HEK293 (cell line): Measurements from ENCODE around the gene C1orf35.

Source experiments
- CTCF ChIA-PET: fragments of 350-600 bp; formaldehyde crosslinking; extraction: SDS; loops from one replicate; lab custom pipeline; 2021; ENCODE audit warnings: antibody characterized with exemption; lab: Yijun Ruan, JAX
- POLR2A ChIA-PET: fragments of 300-600 bp; formaldehyde crosslinking; extraction: SDS; loops from one replicate; lab custom pipeline; 2020; ENCODE audit warnings: antibody characterized with exemption, inconsistent platforms; lab: Yijun Ruan, JAX
- H3K27ac ChIP-seq: fragments of 200-500 bp; sonication (Bioruptor generic); 2 replicates; pipeline ENCODE4 v1.5.1; 2014; ENCODE audit warnings: low read depth, low read length, control low read depth, inconsistent platforms; ENCODE audit errors: extremely low read depth
- H3K36me3 ChIP-seq, 2 experiments: fragments of 200-500 bp in 1 of 2; sonication (Bioruptor generic) in 1 of 2; 1 replicate in 1 of 2; 2 replicates in 1 of 2; pipeline ENCODE4 v1.5.1; 2014 to 2017; ENCODE audit warnings: inconsistent platforms in 2 of 2, low read length in 2 of 2; ENCODE audit not compliant: control insufficient read depth in 2 of 2, insufficient read depth in 1 of 2
- H3K4me1 ChIP-seq: fragments of 200-500 bp; sonication (Bioruptor generic); 2 replicates; pipeline ENCODE4 v1.5.1; 2014; ENCODE audit warnings: mild to moderate bottlenecking, low read length, inconsistent platforms; ENCODE audit not compliant: control insufficient read depth, insufficient read depth
- H3K4me3 ChIP-seq: 2 replicates; pipeline ENCODE4 v1.5.1; 2011; ENCODE audit warnings: low read depth, mild to moderate bottlenecking, control low read depth, low read length, moderate library complexity
- H3K9me3 ChIP-seq: fragments of 200-500 bp; sonication (Bioruptor generic); 2 replicates; pipeline ENCODE4 v1.5.1; 2014; ENCODE audit warnings: low read depth, low read length, inconsistent platforms; ENCODE audit not compliant: control insufficient read depth, insufficient read depth
- GFI1B ChIP-seq: fragments of 450-650 bp; formaldehyde crosslinking; IDR thresholded peaks from 2 replicates; pipeline ENCODE4 v1.5.1; 2016; ENCODE audit warnings: missing biosample characterization, missing genetic modification characterization
- GLIS2 ChIP-seq: fragments of 450-650 bp; formaldehyde crosslinking; IDR thresholded peaks from 2 replicates; pipeline ENCODE4 v1.5.1; 2016; ENCODE audit warnings: missing biosample characterization, missing genetic modification characterization
- KLF9 ChIP-seq: fragments of 450-650 bp; formaldehyde crosslinking; IDR thresholded peaks from 2 replicates; pipeline ENCODE4 v1.5.1; 2016; ENCODE audit warnings: missing biosample characterization, missing genetic modification characterization, low read depth
- YY1 ChIP-seq: fragments of 450-650 bp; formaldehyde crosslinking; IDR thresholded peaks from 2 replicates; pipeline ENCODE4 v1.5.1; 2018; ENCODE audit warnings: missing biosample characterization, missing genetic modification characterization
- ZFP69B ChIP-seq: fragments of 450-650 bp; formaldehyde crosslinking; IDR thresholded peaks from 2 replicates; pipeline ENCODE4 v1.5.1; 2016; ENCODE audit warnings: missing biosample characterization, missing genetic modification characterization
- ZNF19 ChIP-seq: fragments of 450-650 bp; formaldehyde crosslinking; IDR thresholded peaks from 2 replicates; pipeline ENCODE4; 2016; ENCODE audit warnings: missing biosample characterization, missing genetic modification characterization, low read depth
- ZNF23 ChIP-seq: fragments of 450-650 bp; formaldehyde crosslinking; IDR thresholded peaks from 2 replicates; pipeline ENCODE4 v1.5.1; 2016; ENCODE audit warnings: missing biosample characterization, missing genetic modification characterization, borderline replicate concordance
- ZNF239 ChIP-seq: fragments of 450-650 bp; formaldehyde crosslinking; IDR thresholded peaks from 2 replicates; pipeline ENCODE4 v1.5.1; 2016; ENCODE audit warnings: missing biosample characterization, missing genetic modification characterization
- ZNF341 ChIP-seq: fragments of 450-650 bp; formaldehyde crosslinking; IDR thresholded peaks from 2 replicates; pipeline ENCODE4; 2016; ENCODE audit warnings: low read depth, missing biosample characterization, missing genetic modification characterization
- ZNF626 ChIP-seq: fragments of 450-650 bp; sonication (Bioruptor Pico); formaldehyde crosslinking; IDR thresholded peaks from 2 replicates; pipeline ENCODE4 v1.5.1; 2018; ENCODE audit warnings: missing biosample characterization, missing genetic modification characterization, inconsistent platforms
- ZNF768 ChIP-seq: fragments of 450-650 bp; formaldehyde crosslinking; IDR thresholded peaks from 2 replicates; pipeline ENCODE4 v1.5.1; 2018; ENCODE audit warnings: missing biosample characterization, mild to moderate bottlenecking, missing genetic modification characterization
- ZNF785 ChIP-seq: fragments of 450-650 bp; formaldehyde crosslinking; IDR thresholded peaks from 2 replicates; pipeline ENCODE4 v1.5.1; 2016; ENCODE audit warnings: missing biosample characterization, missing genetic modification characterization
- TF ChIP-seq, protein P1 (sequence below): fragments of 450-650 bp; formaldehyde crosslinking; IDR thresholded peaks from 2 replicates; pipeline ENCODE4 v1.5.1; 2016; ENCODE audit warnings: missing biosample characterization, missing genetic modification characterization
- TF ChIP-seq, protein P2 (sequence below): fragments of 450-650 bp; formaldehyde crosslinking; IDR thresholded peaks from 2 replicates; pipeline ENCODE4 v1.5.1; 2016; ENCODE audit warnings: missing biosample characterization, missing genetic modification characterization
- TF ChIP-seq, protein P3 (sequence below): fragments of 450-650 bp; formaldehyde crosslinking; IDR thresholded peaks from 2 replicates; pipeline ENCODE4 v1.5.1; 2016; ENCODE audit warnings: missing biosample characterization, missing genetic modification characterization
- TF ChIP-seq, protein P4 (sequence below): fragments of 450-650 bp; formaldehyde crosslinking; IDR thresholded peaks from 2 replicates; pipeline ENCODE4 v1.5.1; 2017; ENCODE audit warnings: missing biosample characterization, missing genetic modification characterization
- TF ChIP-seq, protein P5 (sequence below): fragments of 450-650 bp; formaldehyde crosslinking; IDR thresholded peaks from 2 replicates; pipeline ENCODE4; 2016; ENCODE audit warnings: missing biosample characterization, missing genetic modification characterization

C1orf35 gene

DNA sequence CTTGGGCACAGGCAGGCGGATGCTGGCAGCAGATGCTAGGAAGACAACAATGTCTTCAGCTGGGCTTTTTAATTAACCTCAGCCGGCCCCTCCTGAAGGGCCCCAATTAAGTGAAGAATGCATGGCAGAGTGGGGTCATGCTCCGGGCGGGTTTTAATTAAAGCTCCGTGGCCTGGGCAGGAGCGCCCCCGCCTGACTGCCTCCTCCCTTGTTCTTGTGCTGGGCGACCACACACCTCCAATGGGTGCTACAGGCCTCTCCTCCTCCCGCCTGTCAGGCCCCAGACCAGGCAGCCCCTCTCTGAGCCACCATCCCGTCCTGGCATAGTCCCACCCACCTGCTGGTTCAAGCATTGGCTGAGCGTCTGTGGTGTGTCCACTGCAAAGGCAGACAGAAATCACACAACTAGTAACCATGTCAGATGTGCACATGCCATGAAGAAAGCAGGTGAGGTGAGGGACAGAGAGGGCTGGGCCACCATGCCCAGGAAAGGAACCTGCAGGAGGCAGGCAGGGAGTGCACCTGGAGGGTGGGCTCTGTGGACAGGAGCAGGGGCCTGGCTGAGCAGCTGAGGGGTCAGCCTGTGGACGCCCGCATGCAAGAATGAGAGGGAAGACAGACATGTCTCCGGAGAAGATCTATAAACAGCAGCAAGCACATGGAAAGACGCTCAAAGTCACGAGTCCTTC is 29.1 kb downstream of the C1orf35 start:
- Histone ChIP-seq H3K4me1 (no peaks in the 10 kb centered on the region), H3K27ac (no peak overlapping the region), H3K9me3 (no peaks in the 10 kb centered on the region)
- ChIA-PET CTCF (interaction anchor here (0.6 to 2.4 kb wide), 3 partner anchors 70 to 338 kb away, joined by 3 to 27 read pairs (median 16); no protein-coding TSS in a partner anchor), POLR2A (interaction anchor here (0.8 to 1.0 kb wide), 2 partner anchors 8 to 11 kb away, joined by 3 to 4 read pairs; partner anchors contain the start of gene ARF1)
- TF ChIP-seq, protein P1, sequence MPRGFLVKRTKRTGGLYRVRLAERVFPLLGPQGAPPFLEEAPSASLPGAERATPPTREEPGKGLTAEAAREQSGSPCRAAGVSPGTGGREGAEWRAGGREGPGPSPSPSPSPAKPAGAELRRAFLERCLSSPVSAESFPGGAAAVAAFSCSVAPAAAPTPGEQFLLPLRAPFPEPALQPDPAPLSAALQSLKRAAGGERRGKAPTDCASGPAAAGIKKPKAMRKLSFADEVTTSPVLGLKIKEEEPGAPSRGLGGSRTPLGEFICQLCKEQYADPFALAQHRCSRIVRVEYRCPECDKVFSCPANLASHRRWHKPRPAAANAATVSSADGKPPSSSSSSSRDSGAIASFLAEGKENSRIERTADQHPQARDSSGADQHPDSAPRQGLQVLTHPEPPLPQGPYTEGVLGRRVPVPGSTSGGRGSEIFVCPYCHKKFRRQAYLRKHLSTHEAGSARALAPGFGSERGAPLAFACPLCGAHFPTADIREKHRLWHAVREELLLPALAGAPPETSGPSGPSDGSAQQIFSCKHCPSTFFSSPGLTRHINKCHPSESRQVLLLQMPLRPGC (tag by site-specific recombination) = no peak
- no peak for TF ChIP-seq ZNF19 (tag by site-specific recombination)
- TF ChIP-seq, protein P2, sequence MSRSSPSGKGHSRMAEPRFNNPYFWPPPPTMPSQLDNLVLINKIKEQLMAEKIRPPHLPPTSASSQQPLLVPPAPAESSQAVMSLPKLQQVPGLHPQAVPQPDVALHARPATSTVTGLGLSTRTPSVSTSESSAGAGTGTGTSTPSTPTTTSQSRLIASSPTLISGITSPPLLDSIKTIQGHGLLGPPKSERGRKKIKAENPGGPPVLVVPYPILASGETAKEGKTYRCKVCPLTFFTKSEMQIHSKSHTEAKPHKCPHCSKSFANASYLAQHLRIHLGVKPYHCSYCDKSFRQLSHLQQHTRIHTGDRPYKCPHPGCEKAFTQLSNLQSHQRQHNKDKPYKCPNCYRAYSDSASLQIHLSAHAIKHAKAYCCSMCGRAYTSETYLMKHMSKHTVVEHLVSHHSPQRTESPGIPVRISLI (tag by site-specific recombination) = no peak
- no peak for TF ChIP-seq YY1
- TF ChIP-seq ZNF785 (tag by site-specific recombination) = no peak
- no peak for TF ChIP-seq GFI1B (tag by site-specific recombination)
- TF ChIP-seq, protein P3, sequence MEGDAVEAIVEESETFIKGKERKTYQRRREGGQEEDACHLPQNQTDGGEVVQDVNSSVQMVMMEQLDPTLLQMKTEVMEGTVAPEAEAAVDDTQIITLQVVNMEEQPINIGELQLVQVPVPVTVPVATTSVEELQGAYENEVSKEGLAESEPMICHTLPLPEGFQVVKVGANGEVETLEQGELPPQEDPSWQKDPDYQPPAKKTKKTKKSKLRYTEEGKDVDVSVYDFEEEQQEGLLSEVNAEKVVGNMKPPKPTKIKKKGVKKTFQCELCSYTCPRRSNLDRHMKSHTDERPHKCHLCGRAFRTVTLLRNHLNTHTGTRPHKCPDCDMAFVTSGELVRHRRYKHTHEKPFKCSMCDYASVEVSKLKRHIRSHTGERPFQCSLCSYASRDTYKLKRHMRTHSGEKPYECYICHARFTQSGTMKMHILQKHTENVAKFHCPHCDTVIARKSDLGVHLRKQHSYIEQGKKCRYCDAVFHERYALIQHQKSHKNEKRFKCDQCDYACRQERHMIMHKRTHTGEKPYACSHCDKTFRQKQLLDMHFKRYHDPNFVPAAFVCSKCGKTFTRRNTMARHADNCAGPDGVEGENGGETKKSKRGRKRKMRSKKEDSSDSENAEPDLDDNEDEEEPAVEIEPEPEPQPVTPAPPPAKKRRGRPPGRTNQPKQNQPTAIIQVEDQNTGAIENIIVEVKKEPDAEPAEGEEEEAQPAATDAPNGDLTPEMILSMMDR (tag by site-specific recombination) = peak; percentile 37
- TF ChIP-seq ZNF239 = no peak
- TF ChIP-seq, protein P4, sequence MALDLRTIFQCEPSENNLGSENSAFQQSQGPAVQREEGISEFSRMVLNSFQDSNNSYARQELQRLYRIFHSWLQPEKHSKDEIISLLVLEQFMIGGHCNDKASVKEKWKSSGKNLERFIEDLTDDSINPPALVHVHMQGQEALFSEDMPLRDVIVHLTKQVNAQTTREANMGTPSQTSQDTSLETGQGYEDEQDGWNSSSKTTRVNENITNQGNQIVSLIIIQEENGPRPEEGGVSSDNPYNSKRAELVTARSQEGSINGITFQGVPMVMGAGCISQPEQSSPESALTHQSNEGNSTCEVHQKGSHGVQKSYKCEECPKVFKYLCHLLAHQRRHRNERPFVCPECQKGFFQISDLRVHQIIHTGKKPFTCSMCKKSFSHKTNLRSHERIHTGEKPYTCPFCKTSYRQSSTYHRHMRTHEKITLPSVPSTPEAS = no peak
- TF ChIP-seq, protein P5, sequence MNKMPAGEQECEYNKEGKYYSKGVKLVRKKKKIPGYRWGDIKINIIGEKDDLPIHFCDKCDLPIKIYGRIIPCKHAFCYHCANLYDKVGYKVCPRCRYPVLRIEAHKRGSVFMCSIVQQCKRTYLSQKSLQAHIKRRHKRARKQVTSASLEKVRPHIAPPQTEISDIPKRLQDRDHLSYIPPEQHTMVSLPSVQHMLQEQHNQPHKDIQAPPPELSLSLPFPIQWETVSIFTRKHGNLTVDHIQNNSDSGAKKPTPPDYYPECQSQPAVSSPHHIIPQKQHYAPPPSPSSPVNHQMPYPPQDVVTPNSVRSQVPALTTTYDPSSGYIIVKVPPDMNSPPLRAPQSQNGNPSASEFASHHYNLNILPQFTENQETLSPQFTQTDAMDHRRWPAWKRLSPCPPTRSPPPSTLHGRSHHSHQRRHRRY (tag by site-specific recombination) = 0 out of 2 replicates have a peak, but pooled peaks have one; percentile 28
- TF ChIP-seq, all 188 proteins: peak for 2
- Histone ChIP-seq H3K4me3 (no peak overlapping the region), H3K36me3 (no peaks in the 10 kb centered on the region)

DNA sequence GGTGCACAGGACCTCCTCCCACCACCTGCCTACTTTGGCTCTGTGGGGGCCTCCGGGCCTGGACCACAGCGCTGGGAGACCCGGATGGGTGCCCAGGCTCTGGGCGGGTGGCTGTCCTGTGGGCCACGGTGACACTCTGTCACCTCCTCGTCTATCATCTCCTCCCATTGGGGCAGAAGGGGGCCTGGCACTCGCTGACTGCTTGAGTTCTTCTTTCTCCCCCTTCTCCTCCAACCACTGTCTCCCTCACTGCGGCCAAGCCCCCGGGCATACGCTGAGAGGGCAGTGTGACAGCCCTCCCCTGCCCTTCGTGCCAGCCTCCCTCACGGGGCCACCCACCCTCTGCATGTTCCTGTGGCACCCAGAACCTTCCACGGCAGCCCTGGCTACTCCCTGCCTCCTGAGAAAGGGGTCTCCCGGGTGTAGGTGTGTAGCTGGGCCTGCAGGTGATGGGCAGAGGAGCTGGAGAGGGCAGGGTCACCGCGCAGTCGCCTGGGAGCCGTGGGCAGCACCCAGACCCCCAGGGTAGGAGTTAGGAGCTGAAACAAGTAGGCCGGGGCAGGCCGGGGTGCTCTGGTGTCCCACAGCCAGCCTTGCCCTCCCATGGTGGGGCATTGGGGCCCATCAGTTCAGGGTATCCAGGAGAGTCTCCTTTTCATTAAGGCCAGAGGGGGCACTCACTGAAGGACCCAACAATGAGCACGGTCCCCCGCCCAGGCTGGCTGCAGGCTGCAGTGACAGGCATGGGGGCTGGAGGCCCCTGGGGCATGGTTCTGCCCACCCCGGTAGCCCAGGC is 29.9 kb downstream of the C1orf35 start:
- Histone ChIP-seq H3K4me1 (no peaks in the 10 kb centered on the region), H3K4me3 (no peak overlapping the region), H3K9me3 (no peaks in the 10 kb centered on the region), H3K36me3 (no peaks in the 10 kb centered on the region), H3K27ac (no peak overlapping the region)
- POLR2A ChIA-PET = interaction anchor here (1.0 kb wide), 1 partner anchor 9 kb away, joined by 4 read pairs; the partner anchor contains the start of gene ARF1
- CTCF ChIA-PET = interaction anchor here (0.6 to 2.4 kb wide), 3 partner anchors 69 to 339 kb away, joined by 3 to 27 read pairs (median 16); no protein-coding TSS in a partner anchor
- TF ChIP-seq ZNF768 (tag by site-specific recombination) = no peak
- no peak for TF ChIP-seq ZFP69B (tag by site-specific recombination)
- no peak for TF ChIP-seq ZNF626 (tag by site-specific recombination)
- TF ChIP-seq GLIS2 (tag by site-specific recombination) = peak; percentile 35; the same call in 1 of the 2 replicates
- TF ChIP-seq ZNF23 = no peak
- TF ChIP-seq ZNF341 (tag by site-specific recombination) = no peak
- no peak for TF ChIP-seq KLF9 (tag by site-specific recombination)
- TF ChIP-seq, all 188 proteins: peak for 1
